DOHH2 (cell line): Measurements from ENCODE around the gene FAM177B.

ENCODE experiments used
- CTCF ChIP-seq: fragments of 200-600 bp; sonication (generic); IDR thresholded peaks from one replicate; pipeline ENCODE4 v1.5.1; 2014; ENCODE audit warnings: antibody characterized with exemption, mild to moderate bottlenecking, low read depth, low read length; ENCODE audit not compliant: poor library complexity, severe bottlenecking
- EZH2phosphoT487 ChIP-seq: fragments of 200-600 bp; sonication (generic); IDR thresholded peaks from 2 replicates; pipeline ENCODE4 v1.6.1; 2017; ENCODE audit warnings: borderline replicate concordance, mild to moderate bottlenecking, antibody characterized with exemption, low read length, moderate library complexity, mixed read lengths

- TF ChIP-seq CTCF (no peak), EZH2phosphoT487 (no peak)
These were observed 39.2 kb upstream of the FAM177B start for GRCh38 chr1:222697826-222698225.
